Measurements from ENCODE around the gene RRP7A. TPM values are rescaled to one million over a fixed set of nuclear protein-coding genes. Genes with fewer than 3 reads are reported as not detected.

RRP7A gene
- total RNA-seq, 1 experiment from 2014 or later: 101 TPM

DNA sequence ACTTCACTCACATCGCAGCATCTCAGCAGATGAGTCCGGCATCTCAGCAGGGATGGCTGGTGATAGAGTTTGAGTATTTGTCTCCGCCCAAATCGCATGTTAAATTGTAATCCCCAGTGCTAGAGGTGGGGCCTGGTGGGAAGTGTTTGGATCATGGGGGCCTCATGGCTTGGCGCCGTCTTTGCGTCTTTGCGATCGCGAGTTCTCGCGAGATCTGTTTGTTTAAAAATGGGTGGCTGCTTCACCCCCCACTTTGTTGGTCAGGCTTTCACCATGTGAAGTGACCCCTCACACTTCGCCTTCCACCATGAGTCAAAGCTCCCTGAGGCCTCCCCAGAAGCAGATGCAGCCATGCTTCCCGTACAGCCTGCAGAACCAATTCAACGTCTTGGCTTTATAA is 3.0 kb upstream of the RRP7A start:
- no peak overlapping the region for H3K14ac ChIP-seq (ENCODE audit: insufficient read depth, low read length)
- no peak overlapping the region for H2BK15ac ChIP-seq (ENCODE audit: low read depth, low read length)
- H3K4ac ChIP-seq (ENCODE audit: low read depth, low read length): no peak overlapping the region
- H2AFZ ChIP-seq (ENCODE audit: low read length): no peak overlapping the region
- no peak overlapping the region for H2BK5ac ChIP-seq (ENCODE audit: insufficient read length, low read length)
- Mint-ChIP-seq H3K27ac (no peak overlapping the region), H3K9me3 (peaks cover 0 to 6% of the 10 kb centered on the region in 2 experiments; a peak in 2 of 5 replicates), H3K4me1 (peaks cover 10 to 17% of the 10 kb centered on the region in 2 experiments), H3K36me3 (ENCODE audit: insufficient read depth in 1 of 3, low read depth in 3 of 3) (peaks cover 4 to 9% (median 4%) of the 10 kb centered on the region in 3 experiments), H3K4me3 (no peak overlapping the region), H3K27me3 (ENCODE audit: low read depth) (peaks cover 44% of the 10 kb centered on the region)
- H2AK5ac ChIP-seq (ENCODE audit: insufficient read length, low read length): no peak overlapping the region
- no peaks in the 10 kb centered on the region for H3K9me3 ChIP-seq (ENCODE audit: control insufficient read depth, low read depth, low read length)
- no peak overlapping the region for H3K27ac ChIP-seq (ENCODE audit: insufficient read length, low read depth, low read length)
- H3T11ph ChIP-seq (ENCODE audit: low read length): no peak overlapping the region
- H3K4me1 ChIP-seq (ENCODE audit: insufficient read depth, low read length): no peaks in the 10 kb centered on the region
- H3K9ac ChIP-seq (ENCODE audit: extremely low read depth, insufficient read length, low read length): no peak overlapping the region
- no peak overlapping the region for H2BK12ac ChIP-seq (ENCODE audit: insufficient read length, low read depth, low read length)
- H3K23ac ChIP-seq (ENCODE audit: insufficient read length, low read depth, low read length): no peak overlapping the region
- H3K23me2 ChIP-seq (ENCODE audit: insufficient read length, low read depth, low read length, poor library complexity, severe bottlenecking): no peaks in the 10 kb centered on the region
- TF ChIP-seq, protein P1, sequence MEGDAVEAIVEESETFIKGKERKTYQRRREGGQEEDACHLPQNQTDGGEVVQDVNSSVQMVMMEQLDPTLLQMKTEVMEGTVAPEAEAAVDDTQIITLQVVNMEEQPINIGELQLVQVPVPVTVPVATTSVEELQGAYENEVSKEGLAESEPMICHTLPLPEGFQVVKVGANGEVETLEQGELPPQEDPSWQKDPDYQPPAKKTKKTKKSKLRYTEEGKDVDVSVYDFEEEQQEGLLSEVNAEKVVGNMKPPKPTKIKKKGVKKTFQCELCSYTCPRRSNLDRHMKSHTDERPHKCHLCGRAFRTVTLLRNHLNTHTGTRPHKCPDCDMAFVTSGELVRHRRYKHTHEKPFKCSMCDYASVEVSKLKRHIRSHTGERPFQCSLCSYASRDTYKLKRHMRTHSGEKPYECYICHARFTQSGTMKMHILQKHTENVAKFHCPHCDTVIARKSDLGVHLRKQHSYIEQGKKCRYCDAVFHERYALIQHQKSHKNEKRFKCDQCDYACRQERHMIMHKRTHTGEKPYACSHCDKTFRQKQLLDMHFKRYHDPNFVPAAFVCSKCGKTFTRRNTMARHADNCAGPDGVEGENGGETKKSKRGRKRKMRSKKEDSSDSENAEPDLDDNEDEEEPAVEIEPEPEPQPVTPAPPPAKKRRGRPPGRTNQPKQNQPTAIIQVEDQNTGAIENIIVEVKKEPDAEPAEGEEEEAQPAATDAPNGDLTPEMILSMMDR (conservative IDR thresholded peaks at IDR 0.05): no peak
- no peak overlapping the region for H3K4me2 ChIP-seq (ENCODE audit: insufficient read depth, insufficient read length, low read length)
- no peaks in the 10 kb centered on the region; the same call in 1 of the 2 replicates for H3K79me2 ChIP-seq (ENCODE audit: insufficient read depth, low read length)
- H4K5ac ChIP-seq (ENCODE audit: insufficient read length, low read depth, low read length): no peak overlapping the region
- no peak overlapping the region for H2BK20ac ChIP-seq (ENCODE audit: low read depth, low read length, poor library complexity, severe bottlenecking)
- H3K56ac ChIP-seq (ENCODE audit: insufficient read length, low read depth, low read length): no peak overlapping the region
- no peak overlapping the region for H4K8ac ChIP-seq (replicated peaks; ENCODE audit: insufficient read length, low read depth, low read length)
- DNase-seq: no peak
- H3K27me3 ChIP-seq (ENCODE audit: insufficient read depth, low read length): 0 out of 2 replicates have a peak, but pooled peaks cover 2% of the 10 kb centered on the region
- WGBS (ENCODE audit: extremely low coverage, insufficient read length, low lambda C conversion rate): no CpG with 5 or more reads among the region's 15 CpGs
- H3K18ac ChIP-seq (ENCODE audit: insufficient read length, low read depth, low read length): no peak overlapping the region
- H4K91ac ChIP-seq (ENCODE audit: insufficient read length, low read depth, low read length): no peak overlapping the region
- H4K20me1 ChIP-seq (ENCODE audit: control insufficient read depth, insufficient read depth, insufficient read length): no peaks in the 10 kb centered on the region
- no peaks in the 10 kb centered on the region for H3K79me1 ChIP-seq (ENCODE audit: insufficient read depth, low read depth, low read length, poor library complexity, severe bottlenecking)
- H2BK120ac ChIP-seq (ENCODE audit: low read depth, low read length, poor library complexity, severe bottlenecking): no peak overlapping the region

All from H9 (cell line).